GM12873 (cell line): ENCODE measurements around the gene MAN2A2.

Experiments
- CTCF ChIP-seq: IDR thresholded peaks from 2 replicates; pipeline ENCODE4 v1.5.1; 2012; ENCODE audit warnings: low read depth, mild to moderate bottlenecking, moderate library complexity, low read length, control low read depth; ENCODE audit not compliant: insufficient read depth; ENCODE audit errors: missing control alignments

The MAN2A2 gene

GRCh38 chr15:90862487-90862886, 40.6 kb upstream of the MAN2A2 start:
- no peak for TF ChIP-seq CTCF

GRCh38 chr15:90862964-90863778, 39.9 kb upstream of the MAN2A2 start:
- TF ChIP-seq CTCF = no peak

- no peak for TF ChIP-seq CTCF
Measured at GRCh38 chr15:90863987-90864386, 39.1 kb upstream of the MAN2A2 start.

- TF ChIP-seq CTCF = no peak
Measured at GRCh38 chr15:90864507-90864906, 38.6 kb upstream of the MAN2A2 start.

- TF ChIP-seq CTCF = no peak
Measured at GRCh38 chr15:90865702-90866101, 37.4 kb upstream of the MAN2A2 start.

GRCh38 chr15:90866161-90866715, 36.9 kb upstream of the MAN2A2 start:
- TF ChIP-seq CTCF = no peak

GRCh38 chr15:90866800-90867199, 36.3 kb upstream of the MAN2A2 start:
- no peak for TF ChIP-seq CTCF
